HepG2 (cell line): ENCODE data around the gene WDR93. TPM values are rescaled to one million over a fixed set of nuclear protein-coding genes. Genes with fewer than 3 reads are reported as not detected.

Experiments
- BORCS8-MEF2B ChIP-seq: sonication (generic); formaldehyde crosslinking; IDR thresholded peaks from 2 replicates; pipeline ENCODE4 v1.8.0; 2022; ENCODE audit warnings: mild to moderate bottlenecking, missing genetic modification reagents
- FIP1L1 ChIP-seq: fragments of 200-400 bp; formaldehyde crosslinking; IDR thresholded peaks from 2 replicates; pipeline ENCODE4 v1.6.1; 2018; ENCODE audit warnings: low read depth, mild to moderate bottlenecking, low read length, moderate library complexity, borderline replicate concordance; ENCODE audit not compliant: insufficient read depth
- HES4 ChIP-seq: sonication (generic); formaldehyde crosslinking; IDR thresholded peaks from 2 replicates; pipeline ENCODE4 v1.9.0; 2021; ENCODE audit warnings: mild to moderate bottlenecking, missing genetic modification reagents, borderline replicate concordance
- IRF1 ChIP-seq: sonication (generic); formaldehyde crosslinking; IDR thresholded peaks from 2 replicates; pipeline ENCODE4 v1.4.0; 2020; ENCODE audit warnings: low read depth, mild to moderate bottlenecking, missing genetic modification reagents
- NFE2 ChIP-seq: sonication (generic); formaldehyde crosslinking; IDR thresholded peaks from 2 replicates; pipeline ENCODE4 v1.4.0; 2020; ENCODE audit warnings: missing genetic modification reagents
- PREB ChIP-seq: sonication (generic); formaldehyde crosslinking; IDR thresholded peaks from 2 replicates; pipeline ENCODE4 v1.4.0; 2020; ENCODE audit warnings: missing genetic modification reagents
- SRSF1 ChIP-seq: fragments of 200-400 bp; formaldehyde crosslinking; optimal IDR thresholded peaks from 2 replicates; pipeline ENCODE3; 2017; ENCODE audit warnings: mild to moderate bottlenecking, low read depth, low read length, moderate library complexity
- ZBTB1 ChIP-seq: sonication (generic); formaldehyde crosslinking; IDR thresholded peaks from 2 replicates; pipeline ENCODE4 v1.4.0; 2020; ENCODE audit warnings: missing genetic modification reagents, borderline replicate concordance
- ZKSCAN8 ChIP-seq: IDR thresholded peaks from 2 replicates; pipeline ENCODE4 v1.6.1; 2016; ENCODE audit warnings: borderline replicate concordance, missing genetic modification reagents, missing compliant biosample characterization
- ZNF274 ChIP-seq: sonication (generic); formaldehyde crosslinking; IDR thresholded peaks from 2 replicates; pipeline ENCODE4 v1.5.1; 2020; ENCODE audit warnings: mild to moderate bottlenecking, missing genetic modification reagents
- ZNF275 ChIP-seq: sonication (generic); formaldehyde crosslinking; IDR thresholded peaks from 2 replicates; pipeline ENCODE4 v1.8.0; 2022; ENCODE audit warnings: missing genetic modification reagents, mild to moderate bottlenecking, inconsistent platforms, borderline replicate concordance
- ZNF337 ChIP-seq: sonication (generic); formaldehyde crosslinking; IDR thresholded peaks from 2 replicates; pipeline ENCODE4 v1.5.1; 2020; ENCODE audit warnings: missing genetic modification reagents, low read depth, mild to moderate bottlenecking, borderline replicate concordance
- ZNF34 ChIP-seq: sonication (generic); formaldehyde crosslinking; IDR thresholded peaks from 2 replicates; pipeline ENCODE4 v1.4.0; 2020; ENCODE audit warnings: mild to moderate bottlenecking, missing genetic modification reagents, borderline replicate concordance
- polyA plus RNA-seq, 8 experiments: library from polyadenylated mRNA; depleted of rRNA in 3 of 8; stranded (reverse) in 7 of 8; unstranded in 1 of 8; fragments of >200 nt; fragmentation: Illumina TruSeq in 4 of 8; extraction: Trizol in 4 of 8; gene quantifications; 2 replicates each; pipeline versions ENCODE4 v1.2.1 to v1.2.3, GENCODE V29; 2011 to 2016; ENCODE audit warnings: low read depth in 4 of 8, missing spikeins in 1 of 8, mixed read lengths in 1 of 8; ENCODE audit not compliant: insufficient read depth in 1 of 8
- total RNA-seq, 5 experiments: library from RNA; depleted of rRNA; stranded (reverse); fragments of >200 nt; fragmentation: Illumina TruSeq; extraction: Trizol; gene quantifications; 2 replicates each; pipeline ENCODE4 v1.2.3, GENCODE V29; 2016; ENCODE audit warnings: low read depth in 1 of 5
- TF ChIP-seq, protein P1 (sequence below), 2 experiments: sonication (generic) in 1 of 2; formaldehyde crosslinking in 1 of 2; IDR thresholded peaks; 2 replicates each; pipeline versions ENCODE4 v1.6.1 to v1.9.0; 2014 to 2022; ENCODE audit warnings: antibody characterized with exemption in 1 of 2, borderline replicate concordance in 1 of 2, inconsistent platforms in 1 of 2, low read depth in 1 of 2, missing genetic modification reagents in 1 of 2
- TF ChIP-seq, protein P2 (sequence below): sonication (generic); formaldehyde crosslinking; IDR thresholded peaks from 2 replicates; pipeline ENCODE4 v1.5.0; 2020; ENCODE audit warnings: mild to moderate bottlenecking, missing genetic modification reagents, moderate library complexity

WDR93 gene
- total and polyA plus RNA-seq, 2 of the 13 experiments (the other 11 are each of a cell fraction or from before 2014, with no cell fraction given) = 0.07 TPM; not detected in 1

GRCh38 chr15:89750560-89751542 lies 60.2 kb downstream of the WDR93 start, which contains the start of gene MESP1 (continued):
- TF ChIP-seq BORCS8-MEF2B (CRISPR knock-in tag) (no peak), ZKSCAN8 (CRISPR knock-in tag) (no peak), SRSF1 (no peak), ZNF275 (CRISPR knock-in tag) (no peak), ZNF34 (CRISPR knock-in tag) (no peak), ZNF337 (no peak), ZNF274 (CRISPR knock-in tag) (0 out of 2 replicates have a peak, but pooled peaks have one; percentile 65), FIP1L1 (no peak), PREB (CRISPR knock-in tag) (0 out of 2 replicates have a peak, but pooled peaks have one; percentile 66), NFE2 (CRISPR knock-in tag) (no peak), IRF1 (CRISPR knock-in tag) (no peak; the same call in 1 of the 2 replicates), ZBTB1 (CRISPR knock-in tag) (no peak), HES4 (0 out of 2 replicates have a peak, but pooled peaks have one; percentile 88)
- TF ChIP-seq, protein P1, sequence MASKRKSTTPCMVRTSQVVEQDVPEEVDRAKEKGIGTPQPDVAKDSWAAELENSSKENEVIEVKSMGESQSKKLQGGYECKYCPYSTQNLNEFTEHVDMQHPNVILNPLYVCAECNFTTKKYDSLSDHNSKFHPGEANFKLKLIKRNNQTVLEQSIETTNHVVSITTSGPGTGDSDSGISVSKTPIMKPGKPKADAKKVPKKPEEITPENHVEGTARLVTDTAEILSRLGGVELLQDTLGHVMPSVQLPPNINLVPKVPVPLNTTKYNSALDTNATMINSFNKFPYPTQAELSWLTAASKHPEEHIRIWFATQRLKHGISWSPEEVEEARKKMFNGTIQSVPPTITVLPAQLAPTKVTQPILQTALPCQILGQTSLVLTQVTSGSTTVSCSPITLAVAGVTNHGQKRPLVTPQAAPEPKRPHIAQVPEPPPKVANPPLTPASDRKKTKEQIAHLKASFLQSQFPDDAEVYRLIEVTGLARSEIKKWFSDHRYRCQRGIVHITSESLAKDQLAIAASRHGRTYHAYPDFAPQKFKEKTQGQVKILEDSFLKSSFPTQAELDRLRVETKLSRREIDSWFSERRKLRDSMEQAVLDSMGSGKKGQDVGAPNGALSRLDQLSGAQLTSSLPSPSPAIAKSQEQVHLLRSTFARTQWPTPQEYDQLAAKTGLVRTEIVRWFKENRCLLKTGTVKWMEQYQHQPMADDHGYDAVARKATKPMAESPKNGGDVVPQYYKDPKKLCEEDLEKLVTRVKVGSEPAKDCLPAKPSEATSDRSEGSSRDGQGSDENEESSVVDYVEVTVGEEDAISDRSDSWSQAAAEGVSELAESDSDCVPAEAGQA (IDR thresholded peaks at IDR 0.05; ENCODE audit: low read depth) = no peak
- TF ChIP-seq, protein P1 (CRISPR knock-in tag; IDR thresholded peaks at IDR 0.05; ENCODE audit: borderline replicate concordance) = no peak
- TF ChIP-seq, protein P2, sequence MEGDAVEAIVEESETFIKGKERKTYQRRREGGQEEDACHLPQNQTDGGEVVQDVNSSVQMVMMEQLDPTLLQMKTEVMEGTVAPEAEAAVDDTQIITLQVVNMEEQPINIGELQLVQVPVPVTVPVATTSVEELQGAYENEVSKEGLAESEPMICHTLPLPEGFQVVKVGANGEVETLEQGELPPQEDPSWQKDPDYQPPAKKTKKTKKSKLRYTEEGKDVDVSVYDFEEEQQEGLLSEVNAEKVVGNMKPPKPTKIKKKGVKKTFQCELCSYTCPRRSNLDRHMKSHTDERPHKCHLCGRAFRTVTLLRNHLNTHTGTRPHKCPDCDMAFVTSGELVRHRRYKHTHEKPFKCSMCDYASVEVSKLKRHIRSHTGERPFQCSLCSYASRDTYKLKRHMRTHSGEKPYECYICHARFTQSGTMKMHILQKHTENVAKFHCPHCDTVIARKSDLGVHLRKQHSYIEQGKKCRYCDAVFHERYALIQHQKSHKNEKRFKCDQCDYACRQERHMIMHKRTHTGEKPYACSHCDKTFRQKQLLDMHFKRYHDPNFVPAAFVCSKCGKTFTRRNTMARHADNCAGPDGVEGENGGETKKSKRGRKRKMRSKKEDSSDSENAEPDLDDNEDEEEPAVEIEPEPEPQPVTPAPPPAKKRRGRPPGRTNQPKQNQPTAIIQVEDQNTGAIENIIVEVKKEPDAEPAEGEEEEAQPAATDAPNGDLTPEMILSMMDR (CRISPR knock-in tag) = peak; percentile 86
